CD14-positive monocyte (primary cell): ENCODE measurements around the gene SCAMP4. TPM values are rescaled to one million over a fixed set of nuclear protein-coding genes. Genes with fewer than 3 reads are reported as not detected.

Source experiments
- DNase-seq, 3 donors: peaks; one replicate each; pipeline ENCODE4 v3.0.0-alpha.2; 2011 to 2022
- H2AFZ ChIP-seq: 2 replicates; pipeline ENCODE4 v1.6.0; 2012; ENCODE audit warnings: mild to moderate bottlenecking, low read depth, low read length, inconsistent platforms; ENCODE audit not compliant: insufficient read depth, poor library complexity, severe bottlenecking
- H3K27ac ChIP-seq, 2 donors: 1 replicate in 1 of 2; 2 replicates in 1 of 2; pipeline ENCODE4 v1.5.1; 2012 to 2013; ENCODE audit warnings: low read length in 2 of 2, control low read depth in 1 of 2, inconsistent platforms in 1 of 2, low read depth in 1 of 2, mild to moderate bottlenecking in 1 of 2
- H3K27me3 ChIP-seq, 2 donors: one replicate each; pipeline versions ENCODE4 v1.6.0 to v1.6.1; 2011 to 2013; ENCODE audit warnings: low read length in 2 of 2; ENCODE audit not compliant: control insufficient read depth in 2 of 2, insufficient read depth in 2 of 2
- H3K36me3 ChIP-seq, 2 donors: replicated peaks in 1 of 2; 1 replicate in 1 of 2; 2 replicates in 1 of 2; pipeline versions ENCODE4 v1.5.1 to v1.6.1; 2012 to 2013; ENCODE audit warnings: low read length in 2 of 2, control low read depth in 1 of 2, inconsistent platforms in 1 of 2, mild to moderate bottlenecking in 1 of 2; ENCODE audit not compliant: insufficient read depth in 2 of 2, control insufficient read depth in 1 of 2
- H3K4me1 ChIP-seq, 2 donors: 1 replicate in 1 of 2; 2 replicates in 1 of 2; pipeline versions ENCODE4 v1.5.1 to v1.6.1; 2012 to 2013; ENCODE audit warnings: low read length in 2 of 2, control low read depth in 1 of 2, inconsistent platforms in 1 of 2, mild to moderate bottlenecking in 1 of 2, moderate library complexity in 1 of 2; ENCODE audit not compliant: insufficient read depth in 2 of 2, control insufficient read depth in 1 of 2
- H3K4me2 ChIP-seq: replicated peaks from 2 replicates; pipeline ENCODE3; 2012; ENCODE audit warnings: low read length, moderate library complexity, mild to moderate bottlenecking; ENCODE audit not compliant: poor library complexity, severe bottlenecking; ENCODE audit errors: extremely low read depth
- H3K4me3 ChIP-seq, 3 experiments: fragments of 200-600 bp in 1 of 3; sonication (generic) in 1 of 3; replicated peaks in 1 of 3; 1 replicate in 2 of 3; 2 replicates in 1 of 3; pipeline ENCODE4 v1.5.1; 2011 to 2013; ENCODE audit warnings: low read length in 3 of 3, mild to moderate bottlenecking in 3 of 3, control low read depth in 2 of 3, low read depth in 2 of 3, inconsistent platforms in 1 of 3, moderate library complexity in 1 of 3
- H3K79me2 ChIP-seq: 2 replicates; pipeline ENCODE4 v1.6.0; 2012; ENCODE audit warnings: mild to moderate bottlenecking, control low read depth, inconsistent platforms, low read length, moderate library complexity; ENCODE audit not compliant: insufficient read depth
- H3K9ac ChIP-seq: 2 replicates; pipeline ENCODE4 v1.6.0; 2017; ENCODE audit warnings: low read length, mild to moderate bottlenecking; ENCODE audit not compliant: insufficient read depth, poor library complexity, severe bottlenecking
- H3K9me3 ChIP-seq, 2 donors: replicated peaks in 1 of 2; 1 replicate in 1 of 2; 2 replicates in 1 of 2; pipeline versions ENCODE4 v1.5.1 to v1.6.1; 2012 to 2013; ENCODE audit warnings: low read length in 2 of 2, control low read depth in 1 of 2; ENCODE audit not compliant: control insufficient read depth in 1 of 2, insufficient read depth in 1 of 2
- H4K20me1 ChIP-seq: 2 replicates; pipeline ENCODE4 v1.6.0; 2012; ENCODE audit warnings: mild to moderate bottlenecking, low read length, control low read depth, moderate library complexity; ENCODE audit not compliant: insufficient read depth
- H3K27ac Mint-ChIP-seq, 7 donors: one replicate each; pipeline ENCODE4 v1.8.0; 2020; ENCODE audit warnings: mild to moderate bottlenecking in 7 of 7, mixed read lengths in 7 of 7, moderate library complexity in 6 of 7, inconsistent platforms in 2 of 7
- H3K27me3 Mint-ChIP-seq, 3 donors: one replicate each; pipeline ENCODE4 v1.8.0; 2021 to 2022; ENCODE audit warnings: low read depth in 3 of 3, mild to moderate bottlenecking in 3 of 3, mixed read lengths in 3 of 3, moderate library complexity in 3 of 3, inconsistent platforms in 1 of 3
- H3K36me3 Mint-ChIP-seq, 2 donors: one replicate each; pipeline ENCODE4 v1.8.0; 2020; ENCODE audit warnings: mixed read lengths in 2 of 2, inconsistent platforms in 1 of 2, mild to moderate bottlenecking in 1 of 2
- H3K4me1 Mint-ChIP-seq: one replicate; pipeline ENCODE4 v1.8.0; 2020; ENCODE audit warnings: mild to moderate bottlenecking, mixed read lengths
- H3K4me3 Mint-ChIP-seq, 2 donors: one replicate each; pipeline ENCODE4 v1.8.0; 2020; ENCODE audit warnings: mild to moderate bottlenecking in 2 of 2, mixed read lengths in 2 of 2, moderate library complexity in 1 of 2
- H3K9me3 Mint-ChIP-seq, 7 donors: one replicate each; pipeline ENCODE4 v1.8.0; 2020 to 2022; ENCODE audit warnings: mixed read lengths in 7 of 7, mild to moderate bottlenecking in 6 of 7, moderate library complexity in 6 of 7, inconsistent platforms in 2 of 7
- CTCF ChIP-seq: fragments of 200-600 bp; IDR thresholded peaks from one replicate; pipeline ENCODE4 v1.8.0; 2022; ENCODE audit warnings: antibody characterized with exemption, mild to moderate bottlenecking
- WGBS: methylation state at CpG from one replicate; pipeline ENCODE4 v1.1.5; 2013; ENCODE audit warnings: missing lambda C conversion rate; ENCODE audit not compliant: insufficient coverage; 5-methylcytosine and 5-hydroxymethylcytosine counted together
- intact Hi-C, 2 donors: fragments of 100-400 bp; cut with micrococcal nuclease; formaldehyde crosslinking; loops; one replicate each; pipeline versions ENCODE4 v1.15.0 to v1.15.1; 2023
- polyA plus RNA-seq, 3 donors: library from polyadenylated mRNA; depleted of rRNA in 1 of 3; unstranded in 2 of 3; stranded (reverse) in 1 of 3; fragments of 300-500 nt in 2 of 3; fragments of >200 nt in 1 of 3; fragmentation: Illumina TruSeq in 2 of 3; gene quantifications; 1 replicate in 2 of 3; 2 replicates in 1 of 3; pipeline ENCODE4 v1.2.3, GENCODE V29; 2012 to 2021

SCAMP4 gene
- polyA plus RNA-seq, 3 donors: 11.9 to 39.4 (median 15.4) TPM

GRCh38 chr19:1908364-1908678 is 3.1 kb downstream of the SCAMP4 start:
- no peaks in the 10 kb centered on the region for H3K27me3 ChIP-seq
- Mint-ChIP-seq H3K4me1 (peaks cover 40% of the 10 kb centered on the region), H3K27me3 (no peaks in the 10 kb centered on the region), H3K9me3 (no peaks in the 10 kb centered on the region), H3K27ac (peak overlapping the region in 1 of 7 donors; percentile 42), H3K4me3 (no peak overlapping the region), H3K36me3 (peaks cover 5 to 22% of the 10 kb centered on the region in 2 donors)
- peaks cover 24 to 41% of the 10 kb centered on the region in 2 donors for H3K4me1 ChIP-seq
- H3K79me2 ChIP-seq: peaks cover 71% of the 10 kb centered on the region
- no peak overlapping the region for H3K4me2 ChIP-seq
- H3K9me3 ChIP-seq: no peaks in the 10 kb centered on the region
- H2AFZ ChIP-seq: no peak overlapping the region
- H3K27ac ChIP-seq: no peak overlapping the region
- intact Hi-C loops: no loop called here
- H3K36me3 ChIP-seq: peaks cover 6 to 16% of the 10 kb centered on the region in 2 donors
- H3K4me3 ChIP-seq: no peak overlapping the region
- H3K9ac ChIP-seq: no peak overlapping the region
- DNase-seq: no peak
- peaks cover 58% of the 10 kb centered on the region for H4K20me1 ChIP-seq
- WGBS: 99% methylated on average over 12 of the region's 13 CpGs
- no peak for TF ChIP-seq CTCF

- no peak for TF ChIP-seq CTCF
- no peak overlapping the region for H3K27ac Mint-ChIP-seq
- no peak overlapping the region for H3K27ac ChIP-seq
- peaks cover 27% of the 10 kb centered on the region for H3K4me1 Mint-ChIP-seq
- H3K4me2 ChIP-seq: no peak overlapping the region
- H3K36me3 Mint-ChIP-seq: peaks cover 8 to 29% of the 10 kb centered on the region in 2 donors
- H4K20me1 ChIP-seq: peaks cover 72% of the 10 kb centered on the region
- H3K79me2 ChIP-seq: peaks cover 84% of the 10 kb centered on the region
- H3K36me3 ChIP-seq: peaks cover 9 to 25% of the 10 kb centered on the region in 2 donors
- no peak for DNase-seq
- H3K4me1 ChIP-seq: peaks cover 10 to 27% of the 10 kb centered on the region in 2 donors
- no peaks in the 10 kb centered on the region for H3K27me3 ChIP-seq
- peak overlapping the region in 1 of 2 donors; percentile 39 for H3K4me3 Mint-ChIP-seq
- H3K9ac ChIP-seq: no peak overlapping the region
- intact Hi-C loops: no loop called here
- H2AFZ ChIP-seq: no peak overlapping the region
- 0% methylated on average over 3 of the region's 10 CpGs for WGBS
- no peaks in the 10 kb centered on the region for H3K9me3 ChIP-seq
- no peak overlapping the region for H3K4me3 ChIP-seq
- H3K9me3 Mint-ChIP-seq: no peaks in the 10 kb centered on the region
- no peaks in the 10 kb centered on the region for H3K27me3 Mint-ChIP-seq
Observed at GRCh38 chr19:1909761-1910080, 4.5 kb downstream of the SCAMP4 start.
